GM21717 (cell line): Measurements from ENCODE around the gene HOXC12.

Experiments
- ATAC-seq: cut with Tn5 transposase; IDR thresholded peaks from one replicate; pipeline ENCODE4 v1.9.1; 2021; ENCODE audit warnings: mild to moderate bottlenecking, moderate library complexity; ENCODE audit not compliant: unreplicated experiment

HOXC12 gene

DNA sequence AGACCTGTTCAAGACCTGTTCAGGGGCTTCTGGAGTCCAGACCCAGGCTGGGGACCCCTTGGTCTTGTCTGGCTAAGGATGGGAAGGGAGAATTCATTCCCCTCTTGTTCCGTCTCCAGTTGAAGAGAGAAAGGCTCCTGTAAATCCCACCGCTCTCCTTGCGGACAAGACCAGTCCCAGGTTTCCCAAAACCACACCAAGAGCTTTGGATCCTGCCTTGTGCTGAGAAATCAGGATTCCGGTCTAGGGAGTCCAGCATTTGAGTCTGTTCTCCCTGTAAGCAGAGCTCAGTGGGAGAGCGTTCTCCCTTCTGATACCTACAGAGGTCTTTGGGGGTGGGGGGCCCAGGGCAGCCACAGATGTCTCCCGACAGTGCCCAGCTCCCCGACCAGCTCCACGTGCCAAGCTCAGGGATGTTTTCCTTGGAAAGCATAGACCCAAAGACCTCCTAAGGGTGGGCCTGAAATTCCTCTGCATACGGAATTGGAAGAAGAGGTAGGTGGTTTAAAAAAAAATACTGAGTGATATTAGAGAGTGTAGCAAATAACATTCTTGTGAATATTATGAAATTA, 14.2 kb upstream of the HOXC12 start:
- no peak for ATAC-seq

DNA sequence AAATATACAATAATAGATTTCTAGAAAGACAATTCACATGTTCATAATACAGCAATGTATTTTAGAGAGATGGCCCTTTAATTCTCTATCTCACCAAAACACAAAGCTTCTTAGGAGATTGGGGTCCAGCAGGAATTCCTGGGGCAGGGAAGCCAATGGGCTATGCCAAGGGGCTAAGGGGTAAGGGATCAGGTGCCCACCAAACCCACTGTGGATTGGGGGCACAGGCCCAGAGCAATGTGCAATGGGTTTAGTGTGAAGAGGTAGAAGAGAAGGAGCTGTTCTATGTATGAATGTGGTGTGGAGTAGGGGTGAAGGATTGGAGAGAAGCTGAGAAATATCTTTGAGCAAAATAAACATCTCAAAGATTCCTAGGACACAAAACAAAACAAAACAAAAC, 13.5 kb upstream of the HOXC12 start:
- no peak for ATAC-seq

GRCh38 chr12:53941750-53942149, 13.0 kb upstream of the HOXC12 start:
- ATAC-seq: no peak

DNA sequence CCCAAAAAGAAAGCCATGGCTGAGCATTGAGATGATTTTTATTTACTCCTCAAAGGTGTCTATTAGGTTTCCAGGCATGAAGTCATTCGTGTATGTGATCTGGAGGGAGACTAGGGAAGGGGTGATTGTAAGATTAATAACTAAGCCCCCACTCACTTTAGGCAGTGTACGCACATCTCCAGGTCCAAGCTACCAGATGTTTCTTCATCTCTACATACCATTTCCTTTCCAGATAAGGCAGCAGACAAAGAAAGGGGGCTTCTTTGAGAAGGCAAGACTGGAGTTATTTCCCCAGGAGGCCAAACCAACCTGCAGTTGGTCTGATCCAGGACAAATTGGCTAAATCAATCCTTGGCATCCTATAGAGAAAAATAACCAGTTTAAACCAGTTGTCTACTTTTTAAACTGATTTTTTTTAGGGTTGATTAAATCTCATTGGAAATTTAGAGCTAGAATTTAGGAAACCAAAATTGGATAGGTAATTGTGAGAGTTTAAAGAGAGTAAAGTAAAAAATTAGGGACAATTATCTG, 12.2 kb upstream of the HOXC12 start:
- ATAC-seq: no peak

DNA sequence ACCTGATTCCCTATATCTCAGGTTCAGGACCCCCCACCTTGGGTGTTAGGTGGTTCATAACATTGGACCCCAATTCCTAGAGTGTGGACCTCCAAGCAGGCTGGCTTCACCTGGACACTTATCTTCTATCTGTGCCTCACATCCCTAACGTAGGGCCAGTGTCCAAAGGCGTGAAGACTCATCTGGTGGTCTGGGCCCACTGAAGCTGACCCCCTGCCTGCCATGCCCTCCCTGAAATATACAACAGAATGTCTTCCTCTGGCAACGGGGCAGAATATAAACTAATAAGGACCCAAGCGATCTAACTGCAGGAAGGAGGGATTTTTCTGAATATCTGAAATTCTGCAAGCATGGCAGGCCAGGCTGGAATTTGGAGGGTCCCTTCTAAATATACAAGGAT, 10.5 kb upstream of the HOXC12 start:
- ATAC-seq: no peak

GRCh38 chr12:53944907-53945847, 9.5 kb upstream of the HOXC12 start:
- ATAC-seq: no peak

DNA sequence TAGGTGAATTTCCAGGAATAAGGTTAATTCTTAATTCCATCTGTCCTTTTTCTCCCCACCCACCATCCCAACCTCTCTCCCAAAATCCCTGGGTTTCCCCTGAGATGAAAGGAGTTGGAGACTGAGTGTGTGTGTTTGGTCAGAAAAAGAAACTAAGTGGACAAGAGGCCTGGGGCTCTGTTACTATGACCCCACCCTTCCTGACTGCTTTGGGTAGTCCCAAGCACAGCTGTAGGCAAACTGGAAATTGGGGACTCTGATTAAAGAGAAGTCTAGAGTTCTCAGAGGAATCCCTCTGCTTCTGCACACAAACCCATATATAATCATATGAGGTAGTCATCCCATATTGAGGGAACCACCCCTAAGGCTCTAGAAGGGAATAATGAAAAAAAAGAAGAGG, 7.0 kb upstream of the HOXC12 start:
- ATAC-seq: no peak

DNA sequence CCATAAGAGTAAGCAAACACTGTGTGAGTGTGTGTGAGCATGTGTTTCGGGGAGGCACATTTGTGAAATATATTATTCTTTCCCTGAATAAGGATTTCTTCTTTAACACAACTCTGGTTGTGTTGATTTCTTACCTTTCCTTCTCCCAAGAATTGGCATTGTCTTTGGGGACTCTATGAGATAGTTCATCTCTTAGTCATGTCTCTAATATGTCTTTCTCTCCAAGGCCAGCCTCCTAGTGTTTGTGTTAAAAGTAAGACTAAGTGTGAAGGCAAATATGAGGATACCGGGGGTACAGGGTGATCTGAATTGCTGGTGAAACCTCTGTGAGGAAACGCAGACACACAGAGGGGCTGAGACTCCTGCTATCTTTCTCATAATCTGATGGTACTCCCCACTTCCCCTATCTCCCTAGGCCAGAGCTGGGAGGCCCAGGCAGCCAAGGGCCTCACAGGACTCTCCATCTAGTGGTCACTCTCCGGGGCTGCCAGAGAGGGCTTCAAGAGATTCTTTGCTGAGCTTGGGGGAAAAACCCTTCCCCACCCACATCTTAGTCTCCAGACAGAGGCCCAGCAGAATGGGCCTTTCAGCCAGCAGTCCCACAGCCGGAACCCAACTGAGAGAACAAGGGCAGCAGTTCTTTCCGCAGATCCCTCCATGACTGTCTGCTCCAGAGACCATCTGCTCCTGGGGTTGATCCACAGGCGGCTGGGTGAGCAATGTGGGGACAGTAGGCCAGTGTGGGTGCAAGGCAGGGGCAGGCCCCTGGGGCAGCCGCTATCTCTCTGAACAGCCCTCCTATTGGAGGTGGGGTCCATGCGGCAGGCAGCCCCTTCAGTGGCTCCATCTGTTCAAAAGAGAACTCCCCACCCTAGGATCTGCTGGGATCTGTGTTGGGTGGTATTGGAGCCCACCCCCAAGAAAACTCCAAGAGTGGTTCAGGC, 5.8 kb upstream of the HOXC12 start:
- ATAC-seq: no peak

DNA sequence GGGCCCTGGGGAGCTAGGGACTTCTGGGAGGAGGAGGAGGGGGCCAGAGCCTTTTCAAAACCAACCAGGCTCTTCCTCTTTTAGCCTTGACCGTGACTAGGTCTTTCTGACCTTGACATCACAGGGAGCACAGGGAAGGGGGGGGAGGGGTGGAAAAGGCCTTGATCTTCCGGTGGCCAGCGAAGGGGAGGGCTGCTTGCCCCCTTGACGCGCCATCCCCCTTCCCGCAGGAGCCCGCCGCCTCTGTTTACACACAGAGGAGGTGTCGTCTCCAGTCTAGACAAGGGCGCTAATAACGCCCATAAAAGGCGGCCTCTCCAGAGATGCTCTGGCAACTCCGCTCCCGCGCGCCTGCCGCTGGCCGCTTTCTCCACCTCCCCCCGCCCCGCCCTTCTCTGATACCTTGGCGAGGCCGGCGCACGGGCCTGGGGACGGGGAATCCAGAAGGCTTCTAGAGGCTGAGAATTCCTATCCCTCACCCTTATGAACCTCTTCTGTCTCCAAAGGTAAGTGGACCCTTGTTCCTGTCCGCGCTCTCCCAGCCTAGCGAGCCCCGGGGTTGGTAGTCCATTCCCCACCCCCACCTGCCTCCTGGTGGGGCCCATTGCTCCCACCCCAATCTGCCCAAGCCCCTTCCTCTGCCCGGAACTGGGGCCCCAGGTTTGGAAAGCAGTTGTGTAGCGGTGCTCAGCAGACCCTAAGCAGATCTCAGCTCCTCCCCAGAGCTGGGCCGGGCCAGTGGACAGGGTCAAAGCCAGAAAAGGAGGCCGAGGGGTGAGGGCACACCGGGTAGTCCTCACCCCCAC, 4.9 kb upstream of the HOXC12 start:
- ATAC-seq: no peak

DNA sequence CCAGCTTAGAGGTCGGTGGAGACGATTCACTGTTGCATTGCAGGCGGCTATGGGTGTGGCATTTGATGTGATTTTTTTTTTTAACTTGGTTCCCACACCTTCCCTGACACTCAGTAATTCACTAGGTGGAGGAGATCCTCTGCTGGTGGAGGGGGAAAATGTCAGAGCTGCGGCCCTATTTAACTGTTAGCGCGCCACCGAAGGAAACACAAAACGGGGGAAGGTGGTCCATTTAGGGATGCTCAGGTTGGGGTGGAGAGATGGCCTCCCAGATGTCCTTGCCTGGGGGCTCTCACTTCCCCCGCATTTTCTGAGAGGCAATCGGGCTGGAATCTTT, 4.3 kb upstream of the HOXC12 start:
- no peak for ATAC-seq

DNA sequence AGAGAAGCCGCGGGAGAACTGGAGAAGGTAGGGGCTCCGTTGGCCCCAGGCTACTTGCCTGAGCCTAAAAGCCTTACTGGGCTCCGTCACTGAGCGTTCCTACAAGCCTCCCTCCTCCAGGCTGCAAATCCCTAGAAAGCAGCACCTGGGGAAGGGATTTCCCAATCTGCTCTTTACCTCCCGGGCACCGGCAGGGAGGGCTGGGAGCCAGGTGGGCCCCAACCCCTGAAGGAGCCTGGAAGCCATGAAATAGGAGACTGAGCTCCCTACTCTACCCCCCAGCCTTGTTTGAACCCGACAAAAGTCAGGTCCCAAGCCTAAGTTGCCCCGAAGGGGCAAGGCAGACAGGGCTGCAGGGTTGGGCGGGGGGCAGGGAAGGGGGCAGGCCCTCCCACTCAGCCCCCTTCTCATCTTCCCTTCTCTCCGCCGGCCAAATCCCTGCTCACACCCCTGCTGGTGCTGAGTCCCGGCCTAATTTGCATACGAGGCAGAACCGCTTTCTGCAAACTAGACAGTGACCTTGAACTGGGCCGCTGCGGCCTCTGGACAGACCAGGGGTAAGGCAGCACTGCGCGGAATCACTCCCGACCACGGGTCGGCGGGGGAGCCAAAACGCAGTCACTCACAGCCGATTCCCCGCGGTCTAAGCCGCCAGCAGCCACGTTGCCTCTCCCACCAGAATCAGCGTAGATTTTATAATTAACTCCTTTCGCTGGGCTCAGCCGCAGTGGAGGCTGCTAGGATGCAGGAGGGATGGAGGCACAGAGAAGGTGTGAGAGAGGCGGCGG, 3.7 kb upstream of the HOXC12 start:
- ATAC-seq: no peak

DNA sequence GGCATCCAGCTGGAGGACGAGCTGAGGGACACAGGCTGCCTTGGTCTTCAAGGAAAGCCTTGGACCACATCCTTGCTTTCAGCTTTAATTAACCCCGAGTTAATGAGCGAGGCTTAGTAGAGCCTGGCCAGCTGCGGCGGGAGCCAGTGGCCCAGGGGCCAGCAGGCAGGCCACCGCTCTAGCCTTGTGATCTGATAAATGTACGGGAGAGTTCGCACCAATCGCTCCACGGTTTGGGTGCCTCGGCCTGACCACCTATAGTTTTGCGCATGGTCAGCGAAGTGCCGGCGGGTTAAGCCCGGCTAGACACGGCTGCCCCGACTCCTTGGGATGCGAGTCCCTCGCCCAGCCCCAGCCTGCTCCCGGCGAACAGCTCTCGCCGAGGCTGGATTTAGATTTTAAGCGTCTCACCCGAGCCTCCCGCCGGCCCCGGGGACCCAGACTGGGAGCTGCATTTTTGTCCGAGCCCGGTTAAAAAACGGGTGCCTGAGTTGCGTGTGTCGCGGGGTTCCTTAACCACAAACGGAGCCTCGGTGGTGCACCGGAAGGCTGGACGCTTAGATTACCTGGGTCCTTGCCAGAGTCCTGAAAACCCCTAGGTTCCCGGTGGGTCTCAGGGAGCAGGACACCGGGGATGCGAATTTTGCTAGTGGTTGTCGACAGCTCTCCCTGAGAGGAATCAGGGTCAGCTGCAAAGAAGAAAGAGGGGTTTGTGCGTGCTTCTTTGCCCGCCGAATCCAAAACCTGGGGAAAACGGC, 2.9 kb upstream of the HOXC12 start:
- no peak for ATAC-seq

- no peak for ATAC-seq
These were observed 2.4 kb upstream of the HOXC12 start for GRCh38 chr12:53952335-53952694.

DNA sequence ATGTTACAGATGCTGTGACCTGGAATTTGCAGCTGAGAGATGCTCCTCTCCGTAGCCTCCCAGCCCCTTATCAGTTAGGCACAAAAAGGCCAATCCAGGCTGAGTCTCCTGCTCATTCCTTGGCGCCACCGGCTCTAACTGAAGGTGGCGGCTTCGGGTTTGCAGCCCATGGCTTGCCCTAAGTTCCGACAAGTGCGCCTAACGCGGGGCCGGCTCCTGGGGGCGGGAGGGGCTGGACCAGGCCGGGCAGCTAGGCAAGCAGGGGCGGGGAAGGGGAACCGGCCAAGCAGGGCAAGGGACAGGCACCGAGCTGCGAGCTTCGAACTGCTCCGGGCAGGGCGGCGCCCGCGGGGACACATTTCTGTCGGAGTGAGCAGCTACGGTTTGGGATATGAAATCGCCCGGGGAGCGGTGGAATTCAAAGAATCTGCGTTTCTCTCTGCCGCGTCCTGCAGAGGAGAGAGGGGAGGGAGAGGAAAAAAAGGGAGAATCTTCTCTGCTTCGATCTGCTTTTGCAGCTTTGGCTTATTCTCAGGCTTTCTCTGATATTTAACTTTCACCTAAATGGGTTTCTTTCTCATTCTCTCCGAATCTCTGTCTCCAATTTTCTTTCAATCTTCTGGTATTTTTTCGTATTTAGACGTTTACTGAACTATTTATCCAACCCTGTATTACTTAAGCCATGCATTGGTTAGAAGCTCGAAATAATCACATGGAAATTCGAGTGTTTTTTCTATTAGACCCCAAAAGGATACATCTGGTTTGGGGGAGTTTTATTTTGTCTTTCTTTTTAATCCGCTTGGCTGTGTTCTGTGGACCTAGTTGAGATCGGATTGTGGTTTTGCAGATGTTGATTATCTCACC, 1.6 kb upstream of the HOXC12 start:
- ATAC-seq: no peak

GRCh38 chr12:53953831-53954693, 641 bp upstream of the HOXC12 start:
- ATAC-seq: no peak

DNA sequence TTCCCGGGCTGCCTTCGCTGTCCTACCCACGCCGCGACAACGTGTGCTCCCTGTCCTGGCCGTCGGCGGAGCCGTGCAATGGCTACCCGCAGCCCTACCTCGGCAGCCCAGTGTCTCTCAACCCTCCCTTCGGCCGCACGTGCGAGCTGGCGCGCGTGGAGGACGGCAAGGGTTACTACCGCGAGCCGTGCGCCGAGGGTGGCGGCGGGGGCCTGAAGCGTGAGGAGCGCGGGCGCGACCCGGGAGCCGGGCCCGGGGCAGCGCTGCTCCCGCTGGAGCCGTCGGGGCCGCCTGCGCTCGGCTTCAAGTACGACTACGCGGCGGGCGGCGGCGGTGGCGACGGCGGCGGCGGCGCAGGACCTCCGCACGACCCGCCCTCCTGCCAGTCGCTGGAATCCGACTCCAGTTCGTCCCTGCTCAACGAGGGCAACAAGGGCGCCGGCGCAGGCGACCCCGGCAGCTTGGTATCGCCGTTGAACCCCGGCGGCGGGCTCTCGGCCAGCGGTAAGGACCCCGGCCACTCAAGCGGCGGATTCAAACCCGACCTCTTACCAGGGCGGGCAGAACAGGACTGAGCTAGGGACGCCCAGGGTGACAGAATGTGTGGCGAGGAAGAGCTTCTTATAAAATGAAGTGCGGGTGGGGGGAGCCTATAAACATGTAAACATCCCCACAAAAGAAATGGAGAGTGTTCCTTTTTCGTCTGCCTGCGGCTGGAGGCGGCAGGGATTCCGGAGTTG, 503 bp downstream of the HOXC12 start:
- no peak for ATAC-seq
